Measurements from ENCODE around the gene WBP1.

- TF ChIP-seq, protein P1, sequence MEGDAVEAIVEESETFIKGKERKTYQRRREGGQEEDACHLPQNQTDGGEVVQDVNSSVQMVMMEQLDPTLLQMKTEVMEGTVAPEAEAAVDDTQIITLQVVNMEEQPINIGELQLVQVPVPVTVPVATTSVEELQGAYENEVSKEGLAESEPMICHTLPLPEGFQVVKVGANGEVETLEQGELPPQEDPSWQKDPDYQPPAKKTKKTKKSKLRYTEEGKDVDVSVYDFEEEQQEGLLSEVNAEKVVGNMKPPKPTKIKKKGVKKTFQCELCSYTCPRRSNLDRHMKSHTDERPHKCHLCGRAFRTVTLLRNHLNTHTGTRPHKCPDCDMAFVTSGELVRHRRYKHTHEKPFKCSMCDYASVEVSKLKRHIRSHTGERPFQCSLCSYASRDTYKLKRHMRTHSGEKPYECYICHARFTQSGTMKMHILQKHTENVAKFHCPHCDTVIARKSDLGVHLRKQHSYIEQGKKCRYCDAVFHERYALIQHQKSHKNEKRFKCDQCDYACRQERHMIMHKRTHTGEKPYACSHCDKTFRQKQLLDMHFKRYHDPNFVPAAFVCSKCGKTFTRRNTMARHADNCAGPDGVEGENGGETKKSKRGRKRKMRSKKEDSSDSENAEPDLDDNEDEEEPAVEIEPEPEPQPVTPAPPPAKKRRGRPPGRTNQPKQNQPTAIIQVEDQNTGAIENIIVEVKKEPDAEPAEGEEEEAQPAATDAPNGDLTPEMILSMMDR (IDR thresholded peaks at IDR 0.05; ENCODE audit: insufficient read depth, low read length, poor library complexity, severe bottlenecking) = no peak
- no peak for TF ChIP-seq EZH2phosphoT487 (conservative IDR thresholded peaks at IDR 0.05; ENCODE audit: low read length)
Measured at GRCh38 chr2:74427551-74427950, 30.7 kb upstream of the WBP1 start.

All from SU-DHL-6 (cell line).